ENCODE data around the gene ACP5. TPM values are rescaled to one million over a fixed set of nuclear protein-coding genes. Genes with fewer than 3 reads are reported as not detected.

Gene ACP5
- total RNA-seq, 2 donors from 2014 or later: 2.1 to 3.8 TPM

GRCh38 chr19:11540645-11541044 is 36.8 kb downstream of the ACP5 start:
- H3K36me3 Mint-ChIP-seq (ENCODE audit: low read depth): no peaks in the 10 kb centered on the region
- H3K4me1 Mint-ChIP-seq: peaks cover 14% of the 10 kb centered on the region
- Histone ChIP-seq H3K36me3 (ENCODE audit: control insufficient read depth, insufficient read depth, low read length) (peaks cover 22% of the 10 kb centered on the region), H3K9me3 (ENCODE audit: control insufficient read depth, low read length) (no peaks in the 10 kb centered on the region), H3K27me3 (ENCODE audit: control insufficient read depth, insufficient read depth, low read length, poor library complexity, severe bottlenecking) (no peaks in the 10 kb centered on the region), H3K4me3 (ENCODE audit: low read length) (peak overlapping the region; percentile 69), H3K4me1 (ENCODE audit: control insufficient read depth, insufficient read depth, low read length) (peaks cover 4% of the 10 kb centered on the region), H3K27ac (ENCODE audit: low read depth, low read length) (no peak overlapping the region), H3K9ac (ENCODE audit: extremely low read depth, low read length, poor library complexity, severe bottlenecking) (no peak overlapping the region)
- no peak overlapping the region for H3K4me3 Mint-ChIP-seq
- TF ChIP-seq, protein P1, sequence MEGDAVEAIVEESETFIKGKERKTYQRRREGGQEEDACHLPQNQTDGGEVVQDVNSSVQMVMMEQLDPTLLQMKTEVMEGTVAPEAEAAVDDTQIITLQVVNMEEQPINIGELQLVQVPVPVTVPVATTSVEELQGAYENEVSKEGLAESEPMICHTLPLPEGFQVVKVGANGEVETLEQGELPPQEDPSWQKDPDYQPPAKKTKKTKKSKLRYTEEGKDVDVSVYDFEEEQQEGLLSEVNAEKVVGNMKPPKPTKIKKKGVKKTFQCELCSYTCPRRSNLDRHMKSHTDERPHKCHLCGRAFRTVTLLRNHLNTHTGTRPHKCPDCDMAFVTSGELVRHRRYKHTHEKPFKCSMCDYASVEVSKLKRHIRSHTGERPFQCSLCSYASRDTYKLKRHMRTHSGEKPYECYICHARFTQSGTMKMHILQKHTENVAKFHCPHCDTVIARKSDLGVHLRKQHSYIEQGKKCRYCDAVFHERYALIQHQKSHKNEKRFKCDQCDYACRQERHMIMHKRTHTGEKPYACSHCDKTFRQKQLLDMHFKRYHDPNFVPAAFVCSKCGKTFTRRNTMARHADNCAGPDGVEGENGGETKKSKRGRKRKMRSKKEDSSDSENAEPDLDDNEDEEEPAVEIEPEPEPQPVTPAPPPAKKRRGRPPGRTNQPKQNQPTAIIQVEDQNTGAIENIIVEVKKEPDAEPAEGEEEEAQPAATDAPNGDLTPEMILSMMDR (conservative IDR thresholded peaks at IDR 0.05): no peak
- no peaks in the 10 kb centered on the region for H3K9me3 Mint-ChIP-seq
- H3K27ac Mint-ChIP-seq: no peak overlapping the region
- H3K27me3 Mint-ChIP-seq (ENCODE audit: insufficient read depth): peaks cover 1% of the 10 kb centered on the region
- 90% methylated on average over 5 of the region's 5 CpGs; no CpG with 5 or more reads in 1 of the 2 experiments for WGBS, 2 experiments (ENCODE audit: insufficient coverage in 1 of 2, insufficient read length in 1 of 2)
- no peak for DNase-seq

DNA sequence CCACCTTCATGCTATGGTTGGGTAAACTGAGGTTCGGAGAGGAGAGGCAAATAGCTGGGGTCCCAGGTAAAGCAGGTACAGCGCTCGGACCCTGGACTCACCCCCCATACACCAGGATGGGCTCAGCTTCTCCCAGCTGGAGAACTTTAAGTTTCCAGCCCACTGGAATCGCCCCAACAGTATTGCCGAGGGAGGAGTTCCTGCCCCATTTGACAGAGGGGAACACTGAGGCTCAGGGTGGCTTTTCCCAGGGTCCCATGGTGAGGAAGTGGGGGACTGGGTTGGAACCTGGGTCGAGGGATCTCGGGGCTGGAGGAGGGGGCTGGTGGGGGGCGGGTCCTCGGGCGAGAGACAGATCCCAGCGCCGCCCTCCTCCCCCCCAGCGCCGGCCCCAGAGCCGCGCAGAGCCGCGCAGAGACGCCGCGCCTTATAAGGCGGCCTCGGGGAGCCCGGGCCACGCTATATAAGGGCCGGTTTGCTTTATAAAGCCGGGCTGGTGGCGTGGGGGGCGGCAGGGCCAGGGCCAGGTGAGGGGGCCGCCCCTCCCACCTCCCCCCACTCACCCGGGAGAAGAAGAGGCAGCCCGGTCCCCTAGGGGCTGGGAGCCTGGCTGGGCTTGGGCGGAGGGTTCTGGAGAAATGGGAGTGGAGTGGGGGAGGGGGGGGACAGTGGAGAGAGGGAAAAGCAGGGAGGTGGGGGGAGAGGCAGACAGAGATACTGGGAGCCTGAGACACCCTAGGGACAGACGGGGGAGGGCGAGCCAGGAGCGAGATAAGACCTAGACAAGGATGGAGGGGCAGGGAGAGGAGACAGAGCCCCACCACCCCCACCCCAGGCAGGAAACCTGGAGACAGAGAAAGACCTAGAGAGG is 37.7 kb downstream of the ACP5 start:
- H3K4me3 ChIP-seq (ENCODE audit: low read length): peak overlapping the region; percentile 90
- H3K27ac Mint-ChIP-seq: peak overlapping the region; percentile 66
- WGBS, 2 experiments (ENCODE audit: insufficient coverage in 1 of 2, insufficient read length in 1 of 2): 16 to 52% methylated on average over 4 to 21 of the region's 36 CpGs
- H3K9ac ChIP-seq (ENCODE audit: extremely low read depth, low read length, poor library complexity, severe bottlenecking): peak overlapping the region; percentile 61
- H3K9me3 ChIP-seq (ENCODE audit: control insufficient read depth, low read length): no peaks in the 10 kb centered on the region
- H3K27me3 Mint-ChIP-seq (ENCODE audit: insufficient read depth): peaks cover 9% of the 10 kb centered on the region
- H3K36me3 Mint-ChIP-seq (ENCODE audit: low read depth): no peaks in the 10 kb centered on the region
- no peak overlapping the region for H3K27ac ChIP-seq (ENCODE audit: low read depth, low read length)
- peak; percentile 73 for DNase-seq
- H3K36me3 ChIP-seq (ENCODE audit: control insufficient read depth, insufficient read depth, low read length): peaks cover 18% of the 10 kb centered on the region
- peak overlapping the region; percentile 51 for H3K4me3 Mint-ChIP-seq
- peaks cover 4% of the 10 kb centered on the region for H3K4me1 ChIP-seq (ENCODE audit: control insufficient read depth, insufficient read depth, low read length)
- no peaks in the 10 kb centered on the region for H3K9me3 Mint-ChIP-seq
- H3K4me1 Mint-ChIP-seq: peaks cover 17% of the 10 kb centered on the region
- TF ChIP-seq, protein P1 (conservative IDR thresholded peaks at IDR 0.05): no peak
- H3K27me3 ChIP-seq (ENCODE audit: control insufficient read depth, insufficient read depth, low read length, poor library complexity, severe bottlenecking): no peaks in the 10 kb centered on the region

DNA sequence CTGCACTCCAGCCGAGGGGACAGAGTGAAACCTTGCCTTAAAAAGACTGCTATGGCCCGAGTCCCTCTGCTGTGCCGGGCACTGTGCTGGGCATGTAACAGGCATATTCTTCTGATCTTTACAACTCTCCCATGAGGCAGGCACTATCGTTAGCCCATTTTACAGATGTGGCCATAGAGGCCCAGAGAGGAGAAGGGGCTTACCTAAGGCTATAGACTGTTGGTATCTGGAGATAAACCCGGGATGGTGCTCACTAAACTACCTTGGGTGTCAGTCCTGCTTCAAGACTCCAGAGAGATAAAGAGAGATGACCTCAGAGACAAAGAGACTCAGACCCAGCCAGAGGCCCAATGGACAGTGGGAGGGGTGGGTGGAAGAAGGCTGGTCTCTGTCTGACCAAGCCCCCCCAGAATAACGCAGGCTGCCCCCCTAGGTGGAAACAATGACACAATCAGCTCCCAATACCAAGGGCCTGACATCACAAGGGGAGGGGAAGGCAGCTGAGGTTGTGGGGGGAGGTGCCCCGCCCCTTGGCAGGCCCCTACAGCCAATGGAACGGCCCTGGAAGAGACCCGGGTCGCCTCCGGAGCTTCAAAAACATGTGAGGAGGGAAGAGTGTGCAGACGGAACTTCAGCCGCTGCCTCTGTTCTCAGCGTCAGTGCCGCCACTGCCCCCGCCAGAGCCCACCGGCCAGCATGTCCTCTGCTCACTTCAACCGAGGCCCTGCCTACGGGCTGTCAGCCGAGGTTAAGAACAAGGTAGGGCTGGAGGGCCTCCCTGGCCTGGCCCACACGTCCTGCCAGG is 39.0 kb downstream of the ACP5 start, which contains the start of gene CNN1:
TSS of gene CNN1 (plus strand) at position 620 of the 805 bp plus-strand sequence. CDS start at position 697, 77 bp downstream.
- WGBS, 2 experiments (ENCODE audit: insufficient coverage in 1 of 2, insufficient read length in 1 of 2): 20 to 28% methylated on average over 11 to 21 of the region's 21 CpGs
- H3K36me3 Mint-ChIP-seq (ENCODE audit: low read depth): no peaks in the 10 kb centered on the region
- H3K4me1 ChIP-seq (ENCODE audit: control insufficient read depth, insufficient read depth, low read length): peaks cover 4% of the 10 kb centered on the region
- no peaks in the 10 kb centered on the region for H3K9me3 Mint-ChIP-seq
- DNase-seq: peak; percentile 93
- peak within 1 kb of the TSS; percentile 90 for H3K4me3 ChIP-seq (ENCODE audit: low read length)
- peaks cover 18% of the 10 kb centered on the region for H3K27me3 Mint-ChIP-seq (ENCODE audit: insufficient read depth)
- peak within 1 kb of the TSS; percentile 66 for H3K27ac Mint-ChIP-seq
- H3K27ac ChIP-seq (ENCODE audit: low read depth, low read length): no peak within 1 kb of the TSS
- H3K9me3 ChIP-seq (ENCODE audit: control insufficient read depth, low read length): no peaks in the 10 kb centered on the region
- TF ChIP-seq, protein P1 (conservative IDR thresholded peaks at IDR 0.05): no peak
- peaks cover 11% of the 10 kb centered on the region for H3K36me3 ChIP-seq (ENCODE audit: control insufficient read depth, insufficient read depth, low read length)
- H3K9ac ChIP-seq (ENCODE audit: extremely low read depth, low read length, poor library complexity, severe bottlenecking): peak within 1 kb of the TSS; percentile 61
- peak within 1 kb of the TSS; percentile 51 for H3K4me3 Mint-ChIP-seq
- no peaks in the 10 kb centered on the region for H3K27me3 ChIP-seq (ENCODE audit: control insufficient read depth, insufficient read depth, low read length, poor library complexity, severe bottlenecking)
- H3K4me1 Mint-ChIP-seq: peaks cover 17% of the 10 kb centered on the region

All from endodermal cell (in vitro differentiated cells).